ENCODE data around the gene ILDR1.

ILDR1 gene

GRCh38 chr3:122001892-122002291, 20.2 kb downstream of the ILDR1 start:
- no peak for TF ChIP-seq CTCF (IDR thresholded peaks at IDR 0.05; ENCODE audit: extremely low read depth, insufficient read depth, missing control alignments)
- in situ Hi-C loops (cut with MboI; ENCODE audit: low pct_unique_long_range_greater_than_20kb, low sequenced_read_pairs, unreplicated experiment), result no loop called here
- no peak for DNase-seq (ENCODE audit: low spot score)

- in situ Hi-C loops (cut with MboI; ENCODE audit: low pct_unique_long_range_greater_than_20kb, low sequenced_read_pairs, unreplicated experiment), result no loop called here
- TF ChIP-seq CTCF (IDR thresholded peaks at IDR 0.05; ENCODE audit: extremely low read depth, insufficient read depth, missing control alignments), result no peak
- no peak for DNase-seq (ENCODE audit: low spot score)
Measured at GRCh38 chr3:122000936-122001605, 21.0 kb downstream of the ILDR1 start.

- in situ Hi-C loops (cut with MboI; ENCODE audit: low pct_unique_long_range_greater_than_20kb, low sequenced_read_pairs, unreplicated experiment), result loop anchor here (5.0 to 10.0 kb wide), 2 partner anchors 75 to 92 kb away; no protein-coding TSS in a partner anchor
Measured at GRCh38 chr3:121999931-122000330, 22.1 kb downstream of the ILDR1 start.

GRCh38 chr3:121998611-121999473, 23.2 kb downstream of the ILDR1 start:
- DNase-seq (ENCODE audit: low spot score), result no peak
- in situ Hi-C loops (cut with MboI; ENCODE audit: low pct_unique_long_range_greater_than_20kb, low sequenced_read_pairs, unreplicated experiment), result loop anchor here (5.0 to 10.0 kb wide), 2 partner anchors 76 to 93 kb away; no protein-coding TSS in a partner anchor
- no peak for TF ChIP-seq CTCF (IDR thresholded peaks at IDR 0.05; ENCODE audit: extremely low read depth, insufficient read depth, missing control alignments)

More at GRCh38 chr3:121999931-122000330, 22.1 kb downstream of the ILDR1 start:
- TF ChIP-seq CTCF (IDR thresholded peaks at IDR 0.05; ENCODE audit: extremely low read depth, insufficient read depth, missing control alignments), result no peak
- no peak for DNase-seq (ENCODE audit: low spot score)

- in situ Hi-C loops (cut with MboI; ENCODE audit: low pct_unique_long_range_greater_than_20kb, low sequenced_read_pairs, unreplicated experiment), result loop anchor here (5.0 to 10.0 kb wide), 2 partner anchors 77 to 94 kb away; no protein-coding TSS in a partner anchor
- no peak for DNase-seq (ENCODE audit: low spot score)
- TF ChIP-seq CTCF (IDR thresholded peaks at IDR 0.05; ENCODE audit: extremely low read depth, insufficient read depth, missing control alignments), result no peak
Measured at GRCh38 chr3:121998030-121998580, 23.9 kb downstream of the ILDR1 start.

- in situ Hi-C loops (cut with MboI; ENCODE audit: low pct_unique_long_range_greater_than_20kb, low sequenced_read_pairs, unreplicated experiment), result loop anchor here (5.0 to 10.0 kb wide), 2 partner anchors 77 to 95 kb away; no protein-coding TSS in a partner anchor
- TF ChIP-seq CTCF (IDR thresholded peaks at IDR 0.05; ENCODE audit: extremely low read depth, insufficient read depth, missing control alignments), result no peak
- no peak for DNase-seq (ENCODE audit: low spot score)
Measured at GRCh38 chr3:121997372-121997771, 24.7 kb downstream of the ILDR1 start.

All from GM13977 (cell line).